ENCODE measurements around the gene PHF11. TPM values are rescaled to one million over a fixed set of nuclear protein-coding genes. Genes with fewer than 3 reads are reported as not detected.

Gene PHF11
- total RNA-seq, 1 donor from 2014 or later: 12.0 TPM

DNA sequence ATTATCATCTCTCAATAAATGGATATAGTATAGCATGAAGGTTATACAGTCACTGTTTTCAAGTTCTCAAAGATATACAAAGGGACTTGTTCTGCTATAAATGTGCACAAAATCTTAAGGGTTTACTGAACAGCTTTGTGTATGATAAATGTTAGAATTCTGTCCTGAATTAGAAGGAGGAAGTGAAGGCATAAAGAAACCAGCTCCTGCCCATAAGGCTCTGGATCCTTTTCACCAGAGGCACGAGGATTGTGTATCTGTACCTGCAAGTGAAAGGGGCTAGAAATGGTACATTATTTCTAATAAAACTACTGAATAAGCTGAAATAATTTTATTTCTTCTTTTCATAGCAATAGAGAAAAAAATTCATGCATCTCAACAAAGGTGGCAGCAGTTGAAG, 32.4 kb downstream of the PHF11 start:
- TF ChIP-seq, protein P1, sequence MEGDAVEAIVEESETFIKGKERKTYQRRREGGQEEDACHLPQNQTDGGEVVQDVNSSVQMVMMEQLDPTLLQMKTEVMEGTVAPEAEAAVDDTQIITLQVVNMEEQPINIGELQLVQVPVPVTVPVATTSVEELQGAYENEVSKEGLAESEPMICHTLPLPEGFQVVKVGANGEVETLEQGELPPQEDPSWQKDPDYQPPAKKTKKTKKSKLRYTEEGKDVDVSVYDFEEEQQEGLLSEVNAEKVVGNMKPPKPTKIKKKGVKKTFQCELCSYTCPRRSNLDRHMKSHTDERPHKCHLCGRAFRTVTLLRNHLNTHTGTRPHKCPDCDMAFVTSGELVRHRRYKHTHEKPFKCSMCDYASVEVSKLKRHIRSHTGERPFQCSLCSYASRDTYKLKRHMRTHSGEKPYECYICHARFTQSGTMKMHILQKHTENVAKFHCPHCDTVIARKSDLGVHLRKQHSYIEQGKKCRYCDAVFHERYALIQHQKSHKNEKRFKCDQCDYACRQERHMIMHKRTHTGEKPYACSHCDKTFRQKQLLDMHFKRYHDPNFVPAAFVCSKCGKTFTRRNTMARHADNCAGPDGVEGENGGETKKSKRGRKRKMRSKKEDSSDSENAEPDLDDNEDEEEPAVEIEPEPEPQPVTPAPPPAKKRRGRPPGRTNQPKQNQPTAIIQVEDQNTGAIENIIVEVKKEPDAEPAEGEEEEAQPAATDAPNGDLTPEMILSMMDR (conservative IDR thresholded peaks at IDR 0.05): no peak
- peaks cover 19% of the 10 kb centered on the region for H3K36me3 Mint-ChIP-seq (ENCODE audit: low read depth)
- no peak overlapping the region for H3K4me3 Mint-ChIP-seq

DNA sequence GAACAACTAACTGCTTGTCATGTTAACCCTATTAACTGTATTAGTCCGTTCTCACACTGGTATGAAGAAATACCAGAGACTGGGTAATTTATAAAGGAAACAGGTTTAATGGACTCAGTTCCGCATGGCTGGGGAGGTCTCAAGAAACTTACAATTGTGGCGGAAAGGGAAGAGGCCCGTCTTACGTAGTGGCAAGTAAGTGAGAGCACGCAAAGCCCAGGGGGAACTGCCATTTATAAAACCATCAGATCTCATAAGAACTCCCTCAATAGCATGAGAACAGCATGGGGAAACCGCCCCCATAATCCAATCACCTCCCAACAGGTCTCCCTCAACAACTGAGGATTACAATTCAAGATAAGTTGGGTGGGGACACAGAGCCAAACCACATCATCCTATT, 34.7 kb downstream of the PHF11 start:
- TF ChIP-seq, protein P1 (conservative IDR thresholded peaks at IDR 0.05): no peak
- peaks cover 33% of the 10 kb centered on the region for H3K36me3 Mint-ChIP-seq (ENCODE audit: low read depth)
- H3K27me3 Mint-ChIP-seq (ENCODE audit: low read depth): no peaks in the 10 kb centered on the region
- DNase-seq (ENCODE audit: low read depth, low spot score): no peak
- H3K4me1 Mint-ChIP-seq: peaks cover 11% of the 10 kb centered on the region
- peak overlapping the region; percentile 76 for H3K27ac Mint-ChIP-seq (ENCODE audit: unreplicated experiment)
- no peak overlapping the region for H3K4me3 Mint-ChIP-seq
- H3K9me3 Mint-ChIP-seq: no peaks in the 10 kb centered on the region

More for the DNA sequence above, 32.4 kb downstream of the PHF11 start:
- no peak for DNase-seq (ENCODE audit: low read depth, low spot score)
- H3K27me3 Mint-ChIP-seq (ENCODE audit: low read depth): no peaks in the 10 kb centered on the region
- H3K4me1 Mint-ChIP-seq: peaks cover 5% of the 10 kb centered on the region
- no peak overlapping the region for H3K27ac Mint-ChIP-seq (ENCODE audit: unreplicated experiment)
- H3K9me3 Mint-ChIP-seq: no peaks in the 10 kb centered on the region

DNA sequence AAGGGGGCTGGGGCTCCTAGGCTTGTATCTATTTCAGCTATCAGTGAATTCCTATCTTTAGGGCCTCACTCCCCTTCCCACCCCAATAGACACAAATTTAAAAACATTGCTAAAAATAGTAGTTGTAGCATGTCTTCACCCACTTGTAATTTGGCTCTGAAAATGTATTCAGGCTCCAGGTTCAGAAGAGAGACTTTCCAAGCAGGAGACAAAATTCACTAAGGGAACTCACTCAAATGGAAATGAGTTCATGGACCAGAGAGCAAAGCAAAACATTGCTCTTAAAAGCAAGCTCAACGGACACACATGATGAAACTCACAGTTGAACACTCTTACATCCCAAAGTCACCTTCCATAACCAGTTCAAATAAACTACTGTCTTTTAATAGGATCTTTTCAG, 36.8 kb downstream of the PHF11 start:
- TF ChIP-seq, protein P1 (conservative IDR thresholded peaks at IDR 0.05): no peak
- Mint-ChIP-seq H3K36me3 (ENCODE audit: low read depth) (peaks cover 48% of the 10 kb centered on the region), H3K9me3 (no peaks in the 10 kb centered on the region), H3K4me1 (peaks cover 16% of the 10 kb centered on the region), H3K27me3 (ENCODE audit: low read depth) (no peaks in the 10 kb centered on the region), H3K4me3 (no peak overlapping the region), H3K27ac (ENCODE audit: unreplicated experiment) (no peak overlapping the region)
- no peak for DNase-seq (ENCODE audit: low read depth, low spot score)

DNA sequence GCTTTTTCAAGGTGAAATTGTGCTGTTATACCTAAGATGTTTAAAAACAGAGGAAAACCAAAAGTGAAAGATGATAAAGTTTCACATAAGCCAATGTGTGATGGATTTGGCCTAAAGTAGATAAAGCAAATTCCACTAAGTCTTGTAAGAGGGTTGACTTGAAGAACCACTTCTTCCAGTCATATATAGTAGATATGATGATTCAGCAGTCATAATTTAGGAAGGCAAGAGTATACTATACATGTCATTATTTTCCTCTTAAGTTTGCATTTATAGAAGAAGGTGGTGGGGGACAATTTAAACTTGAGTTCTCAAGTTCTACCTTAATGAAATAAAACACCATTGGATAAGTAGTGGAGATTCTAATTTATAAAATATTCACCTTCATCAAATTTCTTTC, 37.3 kb downstream of the PHF11 start:
- H3K4me1 Mint-ChIP-seq: peaks cover 16% of the 10 kb centered on the region
- no peak for DNase-seq (ENCODE audit: low read depth, low spot score)
- H3K36me3 Mint-ChIP-seq (ENCODE audit: low read depth): peaks cover 50% of the 10 kb centered on the region
- no peaks in the 10 kb centered on the region for H3K27me3 Mint-ChIP-seq (ENCODE audit: low read depth)
- no peaks in the 10 kb centered on the region for H3K9me3 Mint-ChIP-seq
- no peak overlapping the region for H3K4me3 Mint-ChIP-seq
- TF ChIP-seq, protein P1 (conservative IDR thresholded peaks at IDR 0.05): no peak
- H3K27ac Mint-ChIP-seq (ENCODE audit: unreplicated experiment): no peak overlapping the region

DNA sequence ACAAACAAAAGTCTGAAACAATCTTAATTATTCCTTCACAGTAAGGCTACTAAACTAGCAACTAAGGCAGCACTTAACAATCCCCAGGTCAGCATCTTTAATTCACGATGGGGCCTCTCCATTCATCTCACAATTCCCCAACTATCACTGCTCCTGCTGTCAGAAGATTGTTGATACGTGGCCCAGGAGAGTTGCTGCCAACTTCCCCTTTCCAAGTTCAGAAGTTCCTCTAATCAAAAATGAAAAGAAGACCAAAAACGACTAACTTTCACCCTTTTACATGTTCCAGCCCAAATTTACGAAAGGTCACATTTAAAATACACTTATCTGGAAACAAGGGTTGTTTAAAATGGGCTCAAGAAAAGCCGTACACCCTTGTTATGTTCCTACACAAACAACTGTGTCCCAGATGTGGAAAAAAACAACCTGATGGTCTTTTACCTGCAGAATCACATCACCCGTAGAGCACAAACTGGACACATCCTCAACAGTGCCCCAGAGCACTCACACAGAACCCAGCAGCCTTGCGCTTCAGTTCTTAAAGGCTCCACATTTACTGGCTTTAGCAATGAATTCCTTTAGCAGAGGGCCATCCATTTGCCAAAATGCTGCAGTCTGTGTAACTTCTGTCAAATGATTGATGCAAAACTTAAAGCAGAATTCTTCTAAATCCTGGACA, 38.0 kb downstream of the PHF11 start:
- no peak for DNase-seq (ENCODE audit: low read depth, low spot score)
- Mint-ChIP-seq H3K4me1 (peaks cover 16% of the 10 kb centered on the region), H3K27ac (ENCODE audit: unreplicated experiment) (no peak overlapping the region), H3K36me3 (ENCODE audit: low read depth) (peaks cover 50% of the 10 kb centered on the region), H3K9me3 (no peaks in the 10 kb centered on the region), H3K4me3 (no peak overlapping the region), H3K27me3 (ENCODE audit: low read depth) (no peaks in the 10 kb centered on the region)
- TF ChIP-seq, protein P1 (conservative IDR thresholded peaks at IDR 0.05): no peak

Measured in neural crest cell (in vitro differentiated cells).